ENCODE data around the gene MEOX1.
"Not testable (repeated sequence)": the region's sequence is repeated elsewhere in the genome, so short reads cannot be mapped to it uniquely, and the experiment has no call there.

MEOX1 gene

DNA sequence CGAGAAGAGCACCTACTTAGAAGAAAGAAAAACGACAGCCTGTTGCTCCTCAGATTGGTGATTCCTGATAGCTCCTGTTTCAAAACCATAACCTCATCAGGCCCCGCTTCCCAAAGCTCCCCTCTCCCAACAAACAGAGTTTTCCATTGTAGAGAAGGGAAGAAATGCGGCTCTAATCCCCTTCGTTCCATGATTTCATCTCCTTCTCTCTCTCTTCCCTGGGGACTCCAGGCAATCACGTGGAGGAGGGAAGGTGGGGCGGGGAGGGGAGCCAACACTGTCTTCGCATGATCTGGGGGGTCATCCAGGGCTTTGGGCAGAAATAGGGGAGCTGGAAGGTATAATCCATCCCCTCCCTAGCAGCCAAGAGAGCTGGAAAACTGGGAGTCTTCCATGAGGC is 43.4 kb downstream of the MEOX1 start:
- FAIRE-seq: no peak
- DNase-seq (ENCODE audit: low spot score): no peak

DNA sequence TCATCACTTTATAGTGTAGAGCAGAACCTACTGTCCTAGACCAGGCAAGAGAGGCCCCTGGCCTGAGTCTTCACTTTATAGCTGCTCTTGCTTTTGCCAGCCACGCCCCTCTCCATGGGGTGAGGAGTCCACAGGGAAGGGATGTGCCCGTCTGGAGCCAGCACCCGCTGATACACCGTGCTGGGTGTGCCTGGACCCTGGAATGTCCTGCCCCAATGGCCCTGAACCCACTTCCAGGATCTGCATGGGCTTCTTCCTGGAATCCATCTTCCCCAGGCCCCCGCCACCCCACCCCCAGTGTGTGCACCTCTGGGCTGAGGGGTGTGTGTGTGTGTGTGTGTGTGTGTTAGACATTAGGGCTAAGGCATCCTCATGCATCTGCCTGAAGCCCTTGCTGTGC is 44.9 kb downstream of the MEOX1 start:
- no peak for DNase-seq (ENCODE audit: low spot score)
- no peak for FAIRE-seq

DNA sequence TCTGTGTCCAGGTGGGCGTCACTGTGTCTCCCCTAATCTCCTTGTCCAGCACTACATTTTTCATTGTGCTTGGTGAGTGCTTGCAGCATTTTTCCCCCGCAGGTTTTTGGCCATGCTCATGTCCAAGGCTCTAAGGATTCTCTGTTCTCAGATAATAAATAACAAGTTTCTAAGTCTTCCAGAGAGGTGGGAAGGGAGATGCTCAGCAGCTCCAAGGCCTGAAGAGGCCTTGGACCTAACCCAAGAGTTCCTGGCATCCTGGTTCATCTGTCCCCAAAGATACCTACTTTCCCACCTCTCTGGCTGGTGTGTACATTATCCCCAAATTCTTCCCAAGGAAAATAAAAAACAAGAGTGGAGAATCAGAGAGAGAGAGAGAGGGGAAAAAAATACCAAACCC is 45.3 kb downstream of the MEOX1 start:
- DNase-seq (ENCODE audit: low spot score) (no peak), FAIRE-seq (no peak)

DNA sequence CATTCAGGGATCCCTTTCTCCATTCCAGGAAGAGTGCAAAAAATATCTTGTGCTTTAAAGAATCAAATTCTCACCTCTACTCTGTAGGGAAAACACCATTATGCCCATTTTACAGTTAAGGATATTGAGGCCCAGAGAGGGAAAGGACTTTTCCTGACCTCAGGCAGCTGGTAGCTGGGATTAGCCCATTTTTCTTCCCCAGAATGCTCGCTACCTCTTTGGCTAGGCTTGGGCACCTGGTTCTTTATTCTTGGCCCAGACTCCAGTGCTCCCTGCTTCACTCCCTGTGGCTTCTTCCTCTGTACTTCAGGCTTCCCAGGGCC is 45.7 kb downstream of the MEOX1 start:
- no peak for FAIRE-seq
- no peak for DNase-seq (ENCODE audit: low spot score)

- DNase-seq (ENCODE audit: low spot score) (no peak), FAIRE-seq (no peak)
Observed at GRCh38 chr17:43615330-43616028, 46.2 kb downstream of the MEOX1 start.

DNA sequence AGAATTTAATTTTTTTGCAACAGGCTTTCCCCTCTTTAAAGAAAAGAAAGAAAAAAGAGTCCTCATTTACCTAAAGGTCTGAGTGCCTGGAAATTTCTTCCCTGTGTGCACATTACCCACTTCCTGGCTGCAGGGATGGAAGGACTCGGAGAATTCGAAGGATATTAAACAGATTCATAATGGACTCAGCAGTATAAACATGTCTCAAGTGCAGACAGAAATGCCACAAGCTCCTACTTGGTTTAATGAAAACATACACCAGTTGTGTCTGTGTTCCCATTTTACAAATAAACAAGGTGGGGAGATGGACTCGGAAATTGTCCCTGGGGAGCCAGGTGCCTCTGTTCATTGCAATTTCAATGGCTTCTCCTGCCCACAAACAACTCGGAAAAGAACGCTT is 47.2 kb downstream of the MEOX1 start:
- FAIRE-seq (no peak), DNase-seq (ENCODE audit: low spot score) (no peak)

GRCh38 chr17:43613917-43614316 is 47.8 kb downstream of the MEOX1 start:
- FAIRE-seq: no peak

DNA sequence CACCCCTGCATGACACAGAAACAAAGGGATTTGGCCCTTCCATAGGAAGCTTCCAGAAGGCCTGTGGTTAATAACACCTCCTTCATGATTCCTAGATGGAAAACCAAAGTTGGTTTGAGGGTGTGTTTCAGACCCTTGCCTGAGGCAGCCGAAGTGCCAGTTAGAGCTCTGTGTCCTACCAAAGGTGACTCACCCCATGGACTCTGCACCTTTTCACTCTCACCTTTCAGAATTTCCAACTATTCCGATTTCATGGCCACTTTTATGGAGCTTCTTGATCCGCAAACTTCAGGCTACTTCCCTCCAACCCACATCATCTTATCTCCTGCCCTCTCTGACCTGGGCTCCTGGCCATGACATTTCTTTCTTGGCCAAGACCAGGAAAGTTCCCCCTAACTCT is 49.2 kb downstream of the MEOX1 start:
- DNase-seq (ENCODE audit: low spot score) (no peak), FAIRE-seq (no peak)

More at GRCh38 chr17:43613917-43614316, 47.8 kb downstream of the MEOX1 start:
- no peak for DNase-seq (ENCODE audit: low spot score)

GRCh38 chr17:43611230-43611969 is 50.3 kb downstream of the MEOX1 start:
- FAIRE-seq: no peak
- no peak for DNase-seq (ENCODE audit: low spot score)

- no peak for DNase-seq (ENCODE audit: low spot score)
- no peak for FAIRE-seq
Observed at GRCh38 chr17:43609613-43610385, 51.9 kb downstream of the MEOX1 start.

GRCh38 chr17:43608313-43608712 is 53.4 kb downstream of the MEOX1 start:
- DNase-seq (ENCODE audit: low spot score) (no peak), FAIRE-seq (no peak)

DNA sequence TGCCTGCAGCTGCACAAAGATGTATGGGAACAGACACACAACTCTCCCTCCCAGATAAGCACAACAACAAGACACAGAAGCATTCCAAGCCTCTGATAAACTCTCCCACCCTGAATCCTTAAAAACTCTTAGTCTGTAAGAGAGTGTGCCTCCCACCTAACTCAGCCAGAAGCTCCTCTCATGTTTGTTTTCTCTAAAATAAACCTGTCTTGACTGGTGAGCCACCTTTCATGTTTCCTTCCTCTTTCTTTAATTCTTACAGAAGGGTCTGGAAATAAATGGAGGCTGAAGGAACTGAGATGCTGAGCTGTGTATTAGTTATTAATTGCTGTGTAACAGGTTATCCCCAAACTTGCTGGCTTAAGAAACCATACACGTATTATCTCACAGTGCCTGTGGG is 57.2 kb downstream of the MEOX1 start:
- no peak for FAIRE-seq

DNA sequence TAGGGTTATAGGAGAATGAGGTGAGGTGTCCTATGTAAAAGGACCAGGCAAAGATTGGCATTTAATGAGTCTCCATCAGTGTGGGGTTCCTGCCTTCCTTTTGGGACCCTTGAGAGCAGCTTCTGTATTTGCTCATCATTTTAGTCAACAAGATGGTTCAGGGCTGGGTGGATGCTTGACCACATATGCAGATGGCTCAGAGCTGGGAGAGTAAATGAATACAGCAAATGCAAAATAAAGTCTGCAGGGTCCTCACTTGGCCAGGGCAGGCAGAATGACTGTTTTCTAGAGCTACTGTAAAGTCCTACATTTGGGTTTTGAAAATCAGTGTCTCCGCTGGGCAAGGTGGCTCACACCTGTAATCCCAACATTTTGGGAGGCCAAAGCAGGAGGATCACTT is 58.4 kb downstream of the MEOX1 start:
- FAIRE-seq: no peak

More for the DNA sequence above, 57.2 kb downstream of the MEOX1 start:
- DNase-seq (ENCODE audit: low spot score): no peak

GRCh38 chr17:43602556-43602955 is 59.2 kb downstream of the MEOX1 start:
- DNase-seq (ENCODE audit: low spot score); FAIRE-seq: not testable (repeated sequence)

More for the DNA sequence above, 58.4 kb downstream of the MEOX1 start:
- DNase-seq (ENCODE audit: low spot score): no peak

DNA sequence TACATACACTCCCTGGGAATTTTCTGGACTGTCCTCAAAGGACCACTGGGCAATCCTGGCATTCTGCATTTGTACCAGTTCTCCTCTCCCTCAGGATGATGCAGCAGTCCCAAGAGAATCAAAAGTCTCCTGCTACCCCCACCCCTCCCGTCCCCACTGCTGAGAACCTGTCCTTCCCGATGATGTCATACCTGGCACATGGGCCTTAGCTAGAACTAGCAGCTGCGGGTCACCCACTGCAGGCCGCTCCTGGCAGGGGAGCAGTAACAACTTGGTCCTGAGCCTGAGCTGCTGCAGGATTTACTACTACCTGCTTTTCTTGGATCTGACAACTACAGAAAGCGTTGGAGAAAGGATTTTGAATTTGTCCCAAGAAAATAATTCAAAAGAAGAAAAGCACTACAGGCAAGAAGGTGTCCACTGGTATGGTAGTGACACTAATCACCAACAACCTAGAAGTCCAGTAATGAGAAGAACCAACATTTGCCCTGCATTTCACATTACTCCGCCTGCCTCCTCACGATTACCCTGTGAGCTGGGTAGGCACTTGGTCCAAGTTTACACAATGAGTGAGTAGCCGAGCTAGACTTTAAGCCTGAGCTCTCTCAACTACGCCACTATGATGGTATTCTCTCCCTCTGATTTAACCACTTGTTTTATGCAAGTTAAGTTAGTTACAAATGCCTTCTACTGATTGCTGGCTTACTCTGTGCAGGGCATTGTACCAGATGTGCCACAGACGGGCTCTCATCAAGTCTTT is 60.3 kb downstream of the MEOX1 start:
- no peak for FAIRE-seq
- peak; percentile 77 for DNase-seq (ENCODE audit: low spot score)

- no peak for FAIRE-seq
- peak; percentile 64 for DNase-seq (ENCODE audit: low spot score)
Observed at GRCh38 chr17:43599835-43600234, 61.9 kb downstream of the MEOX1 start.

DNA sequence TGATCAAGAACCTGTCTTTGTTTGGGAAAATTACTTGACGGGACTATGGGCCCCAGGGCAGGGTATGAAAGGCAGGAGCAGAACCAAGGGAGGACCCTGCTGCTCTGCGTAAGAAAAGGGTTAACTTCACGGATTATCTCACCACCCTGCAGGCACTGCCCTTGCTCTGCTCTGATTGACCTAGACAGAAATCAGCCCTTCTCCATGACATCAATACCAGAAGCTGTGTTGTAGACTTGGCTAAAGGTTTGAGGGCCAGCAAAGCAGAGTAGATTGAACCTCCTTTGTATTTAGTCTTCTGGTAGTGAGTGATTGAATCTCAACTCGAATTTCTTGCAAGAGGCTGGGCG is 62.7 kb downstream of the MEOX1 start:
- DNase-seq (ENCODE audit: low spot score) (no peak), FAIRE-seq (no peak)

DNA sequence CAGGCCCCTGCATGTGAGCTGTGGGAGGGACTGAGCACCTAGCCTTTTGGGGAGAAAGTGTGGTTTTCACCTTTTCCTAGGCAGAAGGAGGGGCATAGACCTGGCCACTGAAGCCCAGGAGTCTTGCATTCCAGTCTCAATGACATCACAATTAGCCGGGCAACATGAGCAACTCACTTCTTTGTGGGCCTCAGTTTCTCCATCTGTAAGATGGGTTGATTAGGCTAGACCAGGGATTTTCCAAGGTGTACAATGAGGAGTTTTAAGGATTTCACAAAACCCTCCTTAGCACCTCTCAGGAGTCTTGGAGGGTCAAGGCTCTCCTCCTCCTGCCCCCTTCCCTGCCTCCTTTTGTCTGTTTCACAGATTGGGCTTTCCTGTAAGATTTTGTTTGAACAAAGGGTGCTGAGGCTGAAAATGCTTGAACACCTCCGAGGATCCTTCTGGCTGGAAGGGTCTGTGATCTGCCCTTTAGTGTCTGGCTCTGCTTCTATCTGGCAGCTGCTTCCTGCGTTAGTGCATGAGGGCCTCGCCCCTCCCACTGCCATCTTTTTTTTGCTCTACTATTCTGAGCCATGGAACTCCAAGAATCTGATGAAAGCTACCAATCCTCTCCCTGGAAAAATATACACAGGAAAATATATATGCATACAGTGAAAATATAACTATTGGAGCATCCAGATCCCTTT is 63.2 kb downstream of the MEOX1 start:
- FAIRE-seq (no peak), DNase-seq (ENCODE audit: low spot score) (no peak)

- FAIRE-seq: no peak
- DNase-seq (ENCODE audit: low spot score): no peak
Observed at GRCh38 chr17:43597624-43598356, 63.9 kb downstream of the MEOX1 start.

- no peak for FAIRE-seq
- no peak for DNase-seq (ENCODE audit: low spot score)
Observed at GRCh38 chr17:43595466-43595865, 66.3 kb downstream of the MEOX1 start.

Measured in urothelium cell line (cell line).